Mucosa of gallbladder (tissue), 1 donor: ENCODE results near the gene ENTPD5. TPM values are rescaled to one million over a fixed set of nuclear protein-coding genes. Genes with fewer than 3 reads are reported as not detected.
"Not testable (repeated sequence)": the region's sequence is repeated elsewhere in the genome, so short reads cannot be mapped to it uniquely, and the experiment has no call there.

ENCODE experiments used
- DNase-seq: peaks from one replicate; pipeline ENCODE4 v3.0.0-alpha.2; 2020; ENCODE audit warnings: low spot score
- total RNA-seq: library from RNA; stranded (reverse); gene quantifications from one replicate; pipeline ENCODE4 v1.2.1, GENCODE V29; 2021
- donor health status: DM: no; HTN: no; CAD: no.

The ENTPD5 gene
- total RNA-seq, 1 donor from 2014 or later = 43.1 TPM

DNA sequence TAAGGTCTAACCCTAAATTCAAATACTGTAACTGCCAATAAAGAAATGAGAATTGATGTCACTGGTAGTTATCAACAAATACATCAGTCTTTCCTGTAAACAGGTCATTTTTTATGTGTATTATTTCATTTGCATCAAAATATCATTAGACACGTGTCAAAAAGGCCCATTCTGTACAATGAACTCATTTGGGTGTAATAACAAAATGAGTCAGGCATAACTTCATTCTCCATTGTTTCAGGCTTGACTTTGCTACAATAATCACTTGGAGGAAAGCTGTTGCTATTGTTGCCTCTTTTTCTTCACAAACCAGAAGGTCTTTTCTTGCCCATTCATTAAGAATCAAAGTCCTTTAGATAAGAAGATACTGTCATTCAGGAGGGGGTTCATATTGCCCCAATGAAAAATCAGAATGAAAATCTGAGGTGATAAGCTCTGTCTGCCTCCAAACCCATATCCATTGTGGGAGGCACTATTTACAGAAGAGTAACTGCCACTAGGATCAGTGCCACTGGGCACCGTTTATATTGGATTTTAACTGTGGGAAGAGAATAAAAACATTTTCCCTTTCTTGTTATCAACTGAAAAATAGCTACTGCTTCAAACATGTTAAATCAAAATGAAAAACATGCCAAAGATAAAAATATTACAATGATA, 10.1 kb downstream of the ENTPD5 start:
- no peak for DNase-seq

DNA sequence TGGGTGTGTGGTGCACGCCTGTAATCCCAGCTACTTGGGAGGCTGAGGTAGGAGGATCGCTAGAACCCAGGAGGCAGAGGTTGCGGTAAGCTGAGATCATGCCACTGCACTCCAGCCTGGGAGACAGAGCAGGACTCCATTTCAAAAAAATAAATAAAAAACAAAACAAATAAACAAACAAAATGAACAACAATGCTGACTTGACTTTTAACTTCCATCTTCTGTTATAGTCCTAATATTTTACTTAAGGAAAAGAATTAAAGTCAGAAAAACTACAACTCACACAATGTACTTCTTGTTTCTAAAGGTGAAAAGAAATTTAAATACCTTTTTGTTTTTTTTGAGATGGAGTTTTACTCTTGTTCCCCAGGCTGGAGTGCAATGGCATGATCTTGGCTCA, 13.4 kb downstream of the ENTPD5 start:
- DNase-seq = not testable (repeated sequence)

DNA sequence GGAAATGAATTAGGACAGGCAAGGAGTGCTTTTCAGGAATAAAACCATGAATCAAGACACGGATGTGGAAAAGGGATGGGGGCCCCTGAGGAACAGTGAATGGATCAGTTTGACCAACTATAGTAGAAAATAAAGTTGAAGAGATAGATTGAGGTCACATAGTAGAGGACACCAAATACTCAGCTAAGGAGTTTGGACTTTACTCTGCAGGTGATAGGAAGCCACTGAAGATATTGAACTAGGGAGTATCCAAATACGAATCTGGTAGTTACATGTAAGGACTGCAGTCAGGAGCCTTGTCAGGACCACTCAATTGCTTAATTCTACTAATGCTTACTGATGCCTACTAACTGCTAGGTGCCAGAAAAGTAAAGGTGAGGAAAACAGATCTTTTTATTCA, 20.4 kb downstream of the ENTPD5 start:
- DNase-seq = no peak

DNA sequence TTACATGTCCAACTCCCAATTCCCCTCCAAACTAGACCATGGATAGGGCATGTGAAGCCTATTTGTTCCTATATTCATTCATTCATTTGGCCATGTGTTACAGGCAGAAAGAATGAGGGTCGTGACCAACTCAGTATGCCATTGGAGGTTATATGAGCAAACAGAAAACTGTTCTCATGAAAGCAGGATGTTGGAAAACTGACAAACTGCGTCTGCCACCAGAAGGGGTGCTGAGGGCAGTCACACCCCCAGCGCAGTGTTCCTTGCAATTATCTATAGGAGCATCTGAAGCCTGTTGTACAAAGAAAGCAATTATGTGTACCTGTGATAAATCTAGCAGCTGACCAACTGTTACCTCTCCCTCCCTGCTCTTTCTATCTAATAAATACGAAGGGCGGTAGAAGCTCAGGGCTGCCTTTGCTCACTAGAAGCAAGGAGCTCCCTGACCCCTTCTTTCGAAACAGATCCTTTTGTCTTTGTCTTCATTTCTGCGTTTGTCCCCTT, 21.1 kb downstream of the ENTPD5 start:
- no peak for DNase-seq

DNA sequence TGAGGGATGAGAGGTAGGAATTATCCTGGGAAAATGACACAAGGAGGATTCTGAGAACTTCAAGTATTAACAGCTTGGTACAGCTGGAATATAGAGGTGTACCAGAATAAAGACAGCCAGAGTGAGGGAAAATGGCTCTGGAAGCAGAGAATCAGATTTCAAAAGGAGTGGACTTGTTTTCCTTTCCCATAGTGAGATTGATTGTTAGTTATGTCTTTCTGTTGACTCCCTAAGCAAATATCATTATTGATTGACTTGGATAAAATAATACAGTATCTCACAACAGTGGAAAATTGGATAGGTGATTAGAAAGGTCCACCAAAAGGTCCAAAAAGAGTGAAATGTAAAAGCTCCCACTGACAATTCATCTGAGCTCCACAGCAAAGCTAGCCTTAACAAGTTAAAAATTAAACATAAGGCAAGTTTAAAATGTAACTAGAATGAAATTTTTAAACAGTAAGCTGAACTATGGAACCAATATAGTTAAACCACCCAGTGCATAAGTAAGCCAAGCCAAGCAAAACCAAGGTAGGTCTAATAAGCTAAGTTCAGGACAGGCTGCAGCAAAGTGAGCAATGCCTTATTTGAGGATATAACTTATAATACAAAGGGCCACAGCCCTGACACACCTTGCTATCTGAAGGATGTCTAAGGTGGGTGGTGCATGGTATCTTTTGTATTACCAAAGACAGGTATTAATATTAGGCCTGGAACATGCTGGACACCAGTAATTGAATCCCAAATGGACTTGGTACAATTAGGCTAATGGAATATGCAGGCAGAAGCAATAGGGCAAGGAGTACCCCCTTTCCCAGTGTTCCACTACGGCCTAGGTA, 21.8 kb downstream of the ENTPD5 start:
- no peak for DNase-seq

DNA sequence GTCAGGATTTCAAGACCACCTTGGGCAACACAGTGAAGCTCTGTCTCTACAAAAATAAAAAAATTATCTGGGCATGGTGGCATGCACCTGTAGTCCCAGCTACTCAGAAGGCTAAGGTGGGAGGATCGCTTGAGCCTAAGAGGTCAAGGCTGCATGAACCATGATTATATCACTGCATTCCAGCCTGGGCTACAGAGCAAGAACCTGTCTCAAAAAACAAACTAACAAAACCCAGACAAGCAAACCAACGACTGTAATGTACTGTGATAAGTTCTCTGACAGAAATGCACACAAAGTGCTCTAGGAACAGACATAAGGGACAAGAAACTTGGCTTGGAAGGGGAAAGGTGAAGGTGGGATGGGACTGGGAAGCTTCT, 22.4 kb downstream of the ENTPD5 start:
- DNase-seq = no peak

GRCh38 chr14:73995977-73996378, 23.1 kb downstream of the ENTPD5 start:
- peak; percentile 17 for DNase-seq

DNA sequence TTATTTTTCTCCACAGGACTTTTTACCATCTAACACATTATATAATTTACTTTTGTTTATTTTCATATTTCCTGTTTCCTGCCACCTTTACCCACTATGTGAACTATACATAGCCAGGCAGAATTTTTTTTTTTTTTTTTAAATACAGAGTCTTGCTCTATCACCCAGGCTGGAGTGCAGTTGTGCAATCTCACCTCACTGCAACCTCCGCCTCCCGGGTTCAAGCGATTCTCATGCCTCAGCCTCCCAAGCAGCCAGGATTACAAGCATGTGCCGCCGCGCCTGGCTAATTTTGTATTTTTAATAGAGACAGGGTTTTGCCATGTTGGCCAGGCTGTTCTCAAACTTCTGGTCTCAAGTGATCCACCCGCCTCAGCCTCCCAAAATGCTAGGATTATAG, 24.2 kb downstream of the ENTPD5 start:
- DNase-seq = not testable (repeated sequence)

DNA sequence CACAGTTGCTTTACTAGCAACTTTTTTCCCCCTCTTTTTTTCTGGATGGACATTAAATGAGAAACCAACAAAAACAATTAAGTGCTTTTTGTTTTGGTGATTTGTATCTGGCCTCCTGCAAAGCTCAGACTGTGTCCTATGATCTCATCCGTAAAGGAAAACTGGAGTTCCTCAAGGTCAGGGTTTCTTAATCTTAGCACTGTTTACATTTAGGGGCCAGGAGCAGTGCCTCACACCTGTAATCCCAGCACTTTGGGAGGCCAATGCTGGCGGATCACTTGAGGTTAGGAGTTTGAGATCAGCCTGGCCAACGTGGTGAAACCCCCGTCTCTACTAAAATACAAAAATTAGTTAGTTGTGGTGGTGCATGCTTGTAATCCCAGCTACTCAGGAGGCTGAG, 28.0 kb downstream of the ENTPD5 start:
- DNase-seq = no peak

DNA sequence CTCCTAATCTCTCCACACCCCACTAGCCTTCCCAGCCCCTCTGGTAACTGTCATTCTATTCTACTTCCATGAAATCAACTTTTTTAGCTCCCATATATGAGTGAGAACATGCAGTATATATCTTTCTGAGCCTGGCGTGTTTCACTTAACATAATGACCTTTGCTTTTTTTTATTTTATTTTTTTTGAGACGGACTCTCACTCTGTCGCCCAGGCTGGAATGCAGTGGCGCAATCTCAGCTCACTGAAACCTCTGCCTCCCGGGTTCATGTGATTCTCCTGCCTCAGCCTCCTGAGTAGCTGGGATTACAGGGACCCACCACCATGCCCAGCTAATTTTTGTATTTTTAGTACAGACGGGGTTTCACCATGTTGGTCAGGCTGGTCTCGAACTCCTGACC, 30.4 kb downstream of the ENTPD5 start:
- not testable (repeated sequence) for DNase-seq

- DNase-seq = no peak
Measured at GRCh38 chr14:73988065-73988464, 31.0 kb downstream of the ENTPD5 start.

DNA sequence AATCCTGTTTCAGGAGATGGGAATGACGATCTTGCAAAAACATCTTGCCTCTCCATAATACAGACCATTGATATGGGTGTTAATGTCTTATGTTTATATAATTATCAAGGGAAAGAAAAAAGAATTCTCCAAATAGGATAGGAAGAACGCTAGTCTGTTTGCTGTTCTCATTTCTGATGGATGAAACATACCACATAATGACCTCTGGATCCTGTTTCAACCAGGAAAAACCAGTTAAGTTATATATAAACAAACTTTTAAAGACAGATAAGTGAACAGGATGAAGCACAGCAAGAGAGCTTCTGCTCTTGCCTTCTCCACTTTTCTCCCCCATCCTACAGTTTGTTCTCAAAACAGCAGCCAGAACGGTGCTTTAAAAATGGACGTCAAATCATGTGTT, 41.2 kb downstream of the ENTPD5 start:
- no peak for DNase-seq

- peak; percentile 78 for DNase-seq
Measured at GRCh38 chr14:73976125-73976524, 43.0 kb downstream of the ENTPD5 start.

DNA sequence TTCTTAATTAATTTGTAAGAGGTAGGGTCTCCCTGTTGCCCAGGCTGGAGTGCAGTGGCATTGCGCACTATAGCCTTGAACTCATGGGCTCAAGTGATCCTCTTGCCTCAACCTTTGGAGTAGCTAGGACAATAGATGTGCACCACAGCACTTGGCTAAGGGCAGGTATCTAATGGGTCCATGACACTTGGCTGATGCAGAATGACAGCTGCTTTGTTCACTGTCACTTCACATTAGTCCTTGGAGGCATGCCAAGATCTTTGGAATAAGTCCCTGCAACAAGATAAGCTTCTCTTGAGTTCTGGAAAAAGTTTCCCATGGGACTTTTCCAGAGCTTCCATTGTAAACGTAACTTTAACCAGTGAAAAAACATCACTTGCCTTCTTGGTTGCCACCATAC, 45.6 kb downstream of the ENTPD5 start:
- DNase-seq = no peak

DNA sequence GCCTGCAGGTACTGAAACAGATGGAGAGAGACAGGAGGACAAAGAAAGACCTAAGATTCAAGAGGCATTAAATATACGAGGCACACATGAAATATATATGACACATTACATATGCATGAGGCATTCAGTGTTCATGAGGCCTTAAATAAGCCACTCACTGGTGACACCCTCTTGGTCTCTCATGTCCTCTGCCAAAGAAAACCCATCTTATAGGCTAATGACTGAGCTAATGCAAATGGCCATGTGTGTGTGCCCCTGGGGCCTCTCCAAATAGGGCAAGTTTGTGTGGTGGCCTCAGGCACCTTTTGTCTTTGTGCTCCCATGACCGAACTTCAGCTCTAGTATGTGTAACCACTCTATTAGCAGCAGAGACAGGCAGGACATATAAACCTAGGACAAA, 50.2 kb downstream of the ENTPD5 start:
- no peak for DNase-seq

DNA sequence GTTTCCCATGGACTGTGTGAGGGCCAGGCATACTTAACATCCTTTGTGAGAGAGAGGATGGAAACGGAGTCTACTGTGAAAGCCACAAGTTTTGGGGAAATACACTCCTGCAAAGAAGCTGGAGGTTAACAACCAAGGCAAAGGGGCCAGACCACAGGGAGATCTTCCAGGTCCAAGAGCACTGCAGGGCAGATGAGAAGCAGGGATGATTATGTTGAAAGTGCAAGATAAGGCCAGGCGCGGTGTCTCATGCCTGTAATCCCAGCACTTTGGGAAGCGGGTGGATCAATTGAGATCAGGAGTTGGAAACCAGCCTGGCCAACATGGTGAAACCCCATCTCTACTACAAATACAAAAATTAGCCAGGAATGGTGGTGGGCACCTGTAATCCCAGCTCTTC, 53.9 kb downstream of the ENTPD5 start:
- no peak for DNase-seq

DNA sequence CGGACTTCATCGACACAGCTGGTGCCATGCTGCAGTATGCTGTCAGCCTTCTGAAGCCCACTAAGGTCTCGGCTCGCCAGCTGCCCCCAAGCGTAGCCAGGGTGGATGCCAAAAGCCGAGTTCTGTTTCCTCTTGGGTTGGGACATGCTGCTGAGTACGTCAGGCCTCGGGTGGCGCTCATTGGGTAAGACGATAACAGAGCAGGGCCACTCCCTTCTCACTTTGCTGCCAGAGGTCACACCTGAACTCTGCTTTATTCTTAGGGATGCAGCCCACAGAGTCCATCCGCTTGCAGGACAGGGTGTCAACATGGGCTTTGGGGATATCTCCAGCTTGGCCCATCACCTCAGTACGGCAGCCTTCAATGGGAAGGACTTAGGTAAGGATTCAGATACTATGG, 57.9 kb downstream of the ENTPD5 start:
- no peak for DNase-seq

DNA sequence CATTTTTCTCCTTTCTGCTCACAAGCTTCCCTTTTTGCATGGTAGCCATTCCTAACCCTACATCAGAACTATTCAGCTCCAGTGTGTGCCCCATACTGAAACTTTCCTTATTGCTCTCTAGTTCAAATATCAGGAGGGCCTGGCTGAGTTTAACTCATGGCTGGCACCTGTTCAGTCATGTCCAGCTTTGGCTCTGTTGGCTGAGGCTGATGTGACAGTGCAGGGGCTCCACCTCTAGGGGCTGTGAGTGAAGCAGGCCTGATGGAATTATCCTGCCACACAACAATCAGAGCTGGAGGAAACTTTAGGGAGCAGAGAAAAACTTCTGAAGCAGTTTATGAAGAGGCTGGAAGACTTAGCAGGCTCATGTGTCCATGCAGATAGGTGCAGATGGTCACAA, 60.5 kb downstream of the ENTPD5 start:
- no peak for DNase-seq

DNA sequence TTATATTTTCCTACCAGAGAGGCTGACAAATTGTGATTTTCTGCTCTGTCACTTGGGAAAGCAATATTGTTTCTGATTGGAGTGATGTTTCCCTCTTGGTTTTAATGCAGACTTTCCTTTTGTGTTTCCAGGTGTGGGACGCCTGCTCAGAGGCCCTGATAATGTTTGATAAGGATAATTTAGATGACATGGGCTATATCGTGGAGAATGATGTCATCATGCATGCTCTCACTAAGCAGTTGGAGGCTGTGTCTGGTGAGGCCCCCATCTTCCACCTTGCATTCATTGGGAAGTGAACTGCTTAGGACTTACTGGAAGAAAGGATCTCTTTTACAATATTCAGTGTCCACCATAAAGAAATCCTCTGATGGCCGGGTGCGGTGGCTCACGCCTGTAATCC, 63.4 kb downstream of the ENTPD5 start:
- no peak for DNase-seq

DNA sequence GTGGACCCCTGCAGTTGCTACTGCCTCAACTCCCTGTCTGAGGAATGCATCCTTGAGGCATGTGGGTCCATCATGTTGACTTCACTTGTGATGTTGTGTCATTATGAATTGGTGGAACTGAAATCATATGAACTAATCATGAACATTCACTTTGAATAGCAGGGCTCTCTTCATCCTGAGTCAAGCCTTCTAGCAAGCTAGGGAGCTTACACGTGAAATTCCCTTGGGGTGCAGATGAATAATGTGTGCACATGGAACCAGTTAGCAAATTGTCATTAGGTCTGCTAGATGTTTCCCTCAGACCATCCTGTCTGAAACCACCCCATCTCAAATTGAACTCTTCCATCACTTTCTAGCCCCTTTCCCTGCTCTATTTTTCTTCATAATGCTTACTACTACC, 65.4 kb downstream of the ENTPD5 start:
- DNase-seq = no peak

GRCh38 chr14:73949752-73950734, 69.0 kb downstream of the ENTPD5 start, which contains the start of the genes COQ6 and FAM161B:
Gene COQ6, plus strand, starts transcription at chr14:73950302. Its CDS starts 31 bp downstream, at chr14:73950333.
Gene FAM161B, minus strand, starts transcription at chr14:73950094. Its CDS starts 68 bp downstream, at chr14:73950026.
- DNase-seq = peak; percentile 96

GRCh38 chr14:73945159-73945670, 73.9 kb downstream of the ENTPD5 start:
- DNase-seq = peak; percentile 33
